GM23338 (cell line): Measurements from ENCODE around the gene SERPINA5. TPM values are rescaled to one million over a fixed set of nuclear protein-coding genes. Genes with fewer than 3 reads are reported as not detected.

ENCODE experiments used
- ATAC-seq: fragments of 200-7000 bp; cut with Tn5 transposase; 3 replicates; pipeline ENCODE4 v1.9.1; 2020
- DNase-seq: peaks from one replicate; pipeline ENCODE4 v3.0.0-alpha.2; 2015; ENCODE audit warnings: low spot score
- H2AFZ ChIP-seq: fragments of 200-600 bp; sonication (generic); 2 replicates; pipeline ENCODE4 v1.8.0; 2016; ENCODE audit warnings: antibody characterized with exemption, mild to moderate bottlenecking, moderate library complexity
- H3F3A ChIP-seq: fragments of 200-600 bp; sonication (generic); replicated peaks from 2 replicates; pipeline ENCODE4 v1.8.0; 2017; ENCODE audit warnings: antibody characterized with exemption, mixed run types, low read depth
- H3K27ac ChIP-seq: fragments of 200-600 bp; sonication (generic); 2 replicates; pipeline ENCODE4 v1.6.1; 2016; ENCODE audit warnings: low read depth
- H3K27me3 ChIP-seq: fragments of 200-600 bp; sonication (generic); 2 replicates; pipeline ENCODE4 v1.8.0; 2016; ENCODE audit warnings: mild to moderate bottlenecking, mixed run types, moderate library complexity; ENCODE audit not compliant: insufficient read depth
- H3K36me3 ChIP-seq: fragments of 200-600 bp; sonication (generic); 2 replicates; pipeline ENCODE4 v1.8.0; 2016; ENCODE audit warnings: mild to moderate bottlenecking; ENCODE audit not compliant: insufficient read depth
- H3K4me1 ChIP-seq: fragments of 200-600 bp; sonication (generic); 2 replicates; pipeline ENCODE4 v1.8.0; 2016; ENCODE audit warnings: mild to moderate bottlenecking, moderate library complexity; ENCODE audit not compliant: insufficient read depth
- H3K4me2 ChIP-seq: fragments of 200-600 bp; sonication (generic); 2 replicates; pipeline ENCODE4 v1.7.1; 2017; ENCODE audit warnings: mixed run types
- H3K4me3 ChIP-seq: fragments of 200-600 bp; sonication (generic); 2 replicates; pipeline ENCODE4 v1.6.1; 2016; ENCODE audit warnings: mixed run types
- H3K79me2 ChIP-seq: fragments of 200-600 bp; sonication (generic); replicated peaks from 2 replicates; pipeline ENCODE4 v1.8.0; 2017; ENCODE audit warnings: mild to moderate bottlenecking; ENCODE audit not compliant: insufficient read depth
- H3K9me2 ChIP-seq: fragments of 200-600 bp; sonication (generic); 2 replicates; pipeline ENCODE4 v1.8.0; 2017; ENCODE audit not compliant: insufficient read depth
- H4K20me1 ChIP-seq: fragments of 200-600 bp; sonication (generic); replicated peaks from 2 replicates; pipeline ENCODE4 v1.8.0; 2017; ENCODE audit warnings: mild to moderate bottlenecking; ENCODE audit not compliant: insufficient read depth
- H3K27ac Mint-ChIP-seq: 2 replicates; pipeline ENCODE4 v1.8.0; 2020; ENCODE audit warnings: inconsistent platforms, mild to moderate bottlenecking, moderate library complexity, mixed read lengths
- H3K27me3 Mint-ChIP-seq: 3 replicates; pipeline ENCODE4 v1.8.0; 2022; ENCODE audit warnings: low read depth, mild to moderate bottlenecking, moderate library complexity, mixed read lengths, inconsistent platforms; ENCODE audit not compliant: insufficient read depth, poor library complexity
- H3K36me3 Mint-ChIP-seq: 3 replicates; pipeline ENCODE4 v1.8.0; 2021; ENCODE audit warnings: low read depth, mild to moderate bottlenecking, inconsistent platforms, moderate library complexity, mixed read lengths
- H3K4me1 Mint-ChIP-seq: 3 replicates; pipeline ENCODE4 v1.8.0; 2020; ENCODE audit warnings: mild to moderate bottlenecking, inconsistent platforms, mixed read lengths
- H3K4me3 Mint-ChIP-seq: 3 replicates; pipeline ENCODE4 v1.8.0; 2021; ENCODE audit warnings: moderate library complexity, mild to moderate bottlenecking, inconsistent platforms, mixed read lengths
- H3K9me3 Mint-ChIP-seq: 3 replicates; pipeline ENCODE4 v1.8.0; 2020; ENCODE audit warnings: moderate library complexity, mild to moderate bottlenecking, inconsistent platforms, mixed read lengths
- EZH2phosphoT487 ChIP-seq: fragments of 200-600 bp; sonication (generic); IDR thresholded peaks from one replicate; pipeline ENCODE4 v1.8.1; 2018; ENCODE audit warnings: antibody characterized with exemption; ENCODE audit not compliant: unreplicated experiment
- JUNB ChIP-seq: IDR thresholded peaks from one replicate; pipeline ENCODE4 v1.6.1; 2016; ENCODE audit warnings: antibody characterized with exemption; ENCODE audit not compliant: unreplicated experiment
- NANOG ChIP-seq: IDR thresholded peaks from 2 replicates; pipeline ENCODE4 v1.6.1; 2016; ENCODE audit warnings: antibody characterized with exemption, borderline replicate concordance
- REST ChIP-seq: IDR thresholded peaks from one replicate; pipeline ENCODE4 v1.6.1; 2018; ENCODE audit warnings: antibody characterized with exemption; ENCODE audit not compliant: unreplicated experiment
- STAT1 ChIP-seq: IDR thresholded peaks from one replicate; pipeline ENCODE4 v1.6.1; 2016; ENCODE audit warnings: antibody characterized with exemption; ENCODE audit not compliant: unreplicated experiment
- ZNF114 ChIP-seq: fragments of 250-450 bp; sonication (Bioruptor Pico); IDR thresholded peaks from 2 replicates; pipeline ENCODE4 v1.5.0; 2020; ENCODE audit warnings: mild to moderate bottlenecking, moderate library complexity
- ZNF462 ChIP-seq: fragments of 250-450 bp; sonication (Bioruptor Pico); IDR thresholded peaks from 2 replicates; pipeline ENCODE4 v1.5.0; 2020; ENCODE audit warnings: mild to moderate bottlenecking, moderate library complexity
- polyA plus RNA-seq: library from polyadenylated mRNA; unstranded; fragments of >200 nt; fragmentation: Nextera tagmentation; extraction: Ambion mirVana; gene quantifications from 2 replicates; pipeline ENCODE4 v1.2.1, GENCODE V29; 2016
- total RNA-seq: library from RNA; depleted of rRNA; stranded (reverse); fragments of >200 nt; shearing (Covaris generic); gene quantifications from 2 replicates; pipeline ENCODE4 v1.2.3, GENCODE V29; 2014

Gene SERPINA5
- total and polyA plus RNA-seq, 2 experiments from 2014 or later = 0.81 to 0.90 TPM

GRCh38 chr14:94628578-94628977 is 47.4 kb downstream of the SERPINA5 start:
- H3K9me3 Mint-ChIP-seq = no peaks in the 10 kb centered on the region; the same call in 2 of the 3 replicates
- Histone ChIP-seq H3F3A (no peaks in the 10 kb centered on the region), H3K9me2 (peaks cover 7% of the 10 kb centered on the region; the same call in 1 of the 2 replicates), H3K4me1 (no peaks in the 10 kb centered on the region), H3K79me2 (no peaks in the 10 kb centered on the region), H3K4me3 (no peak overlapping the region), H3K27me3 (no peaks in the 10 kb centered on the region), H3K36me3 (no peaks in the 10 kb centered on the region), H3K4me2 (no peak overlapping the region), H3K27ac (no peak overlapping the region), H4K20me1 (no peaks in the 10 kb centered on the region), H2AFZ (no peak overlapping the region)
- DNase-seq = no peak
- TF ChIP-seq JUNB (no peak), ZNF462 (CRISPR knock-in tag) (no peak), ZNF114 (CRISPR knock-in tag) (no peak), REST (no peak), STAT1 (no peak), NANOG (no peak), EZH2phosphoT487 (no peak)
- H3K27me3 Mint-ChIP-seq = peaks cover 3% of the 10 kb centered on the region
- no peaks in the 10 kb centered on the region for H3K36me3 Mint-ChIP-seq
- no peak for ATAC-seq
- H3K27ac Mint-ChIP-seq = no peak overlapping the region
- H3K4me3 Mint-ChIP-seq = no peak overlapping the region
- H3K4me1 Mint-ChIP-seq = no peaks in the 10 kb centered on the region
